ENCODE data around the gene ZBTB24. TPM values are rescaled to one million over a fixed set of nuclear protein-coding genes. Genes with fewer than 3 reads are reported as not detected.

The ZBTB24 gene
- total RNA-seq, 6 experiments from 2014 or later = 5.7 to 6.3 (median 6.1) TPM

GRCh38 chr6:109488001-109488400 lies 5.0 kb upstream of the ZBTB24 start:
- Mint-ChIP-seq H3K9me3 (no peaks in the 10 kb centered on the region), H3K4me3 (no peak overlapping the region), H3K27ac (no peak overlapping the region), H3K4me1 (ENCODE audit: low read depth) (peaks cover 6% of the 10 kb centered on the region), H3K36me3 (ENCODE audit: low read depth) (no peaks in the 10 kb centered on the region), H3K27me3 (ENCODE audit: insufficient read depth) (peaks cover 19% of the 10 kb centered on the region)
- no peak for TF ChIP-seq CTCF (IDR thresholded peaks at IDR 0.05)
- no peak for DNase-seq

GRCh38 chr6:109486068-109486467 lies 3.0 kb upstream of the ZBTB24 start:
- Mint-ChIP-seq H3K4me3 (no peak overlapping the region), H3K27ac (no peak overlapping the region), H3K27me3 (ENCODE audit: insufficient read depth) (peaks cover 14% of the 10 kb centered on the region), H3K36me3 (ENCODE audit: low read depth) (peaks cover 16% of the 10 kb centered on the region), H3K9me3 (no peaks in the 10 kb centered on the region), H3K4me1 (ENCODE audit: low read depth) (peaks cover 23% of the 10 kb centered on the region)
- TF ChIP-seq CTCF (IDR thresholded peaks at IDR 0.05) = no peak
- DNase-seq = no peak

- no peak overlapping the region for H3K4me3 Mint-ChIP-seq
Observed at GRCh38 chr6:109485266-109485935, 2.4 kb upstream of the ZBTB24 start.

DNA sequence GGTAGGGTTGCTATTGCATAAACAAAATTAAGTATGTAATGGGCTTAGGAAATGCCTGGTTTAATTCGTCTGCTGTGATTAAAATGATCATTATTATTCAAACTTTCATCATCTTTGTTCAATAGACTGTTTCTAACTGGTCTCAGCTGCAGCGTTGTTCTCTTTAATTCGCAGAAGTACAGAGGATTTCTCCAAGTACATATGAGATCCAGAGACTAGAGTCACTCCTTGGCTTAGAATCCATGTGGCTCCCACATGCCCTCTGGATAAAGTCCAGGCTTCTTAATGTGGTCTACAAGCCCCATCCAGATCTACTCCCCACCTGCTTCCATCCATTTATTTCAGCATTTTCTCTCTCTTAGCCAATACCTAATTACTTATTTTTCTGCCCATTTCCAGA lies 1.1 kb upstream of the ZBTB24 start:
- TF ChIP-seq CTCF (IDR thresholded peaks at IDR 0.05) = no peak

More at GRCh38 chr6:109485266-109485935, 2.4 kb upstream of the ZBTB24 start:
- H3K27ac Mint-ChIP-seq = no peak overlapping the region
- H3K4me1 Mint-ChIP-seq (ENCODE audit: low read depth) = peaks cover 29% of the 10 kb centered on the region
- H3K9me3 Mint-ChIP-seq = no peaks in the 10 kb centered on the region
- H3K27me3 Mint-ChIP-seq (ENCODE audit: insufficient read depth) = peaks cover 14% of the 10 kb centered on the region
- DNase-seq = no peak
- peaks cover 22% of the 10 kb centered on the region for H3K36me3 Mint-ChIP-seq (ENCODE audit: low read depth)
- TF ChIP-seq CTCF (IDR thresholded peaks at IDR 0.05) = no peak

DNA sequence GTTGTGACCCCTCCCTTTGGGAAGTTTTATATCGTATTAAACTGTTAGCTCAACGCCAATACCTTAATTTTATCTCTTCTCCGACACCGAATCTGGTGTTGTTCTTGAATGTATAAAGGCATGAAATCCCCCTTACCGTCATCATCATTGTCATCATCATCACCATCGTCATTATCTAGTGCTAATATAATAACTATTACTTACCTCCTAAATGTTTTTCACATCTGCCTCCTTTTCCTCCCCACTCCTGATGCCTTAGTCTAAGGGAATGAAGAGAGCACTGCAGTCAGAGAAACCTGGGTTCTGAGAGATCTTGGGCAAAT lies 677 bp upstream of the ZBTB24 start:
- no peak for DNase-seq
- Mint-ChIP-seq H3K27me3 (ENCODE audit: insufficient read depth) (peaks cover 12% of the 10 kb centered on the region), H3K27ac (no peak overlapping the region; the same call in 1 of the 2 replicates)

More for the DNA sequence above, 1.1 kb upstream of the ZBTB24 start:
- no peak for DNase-seq
- H3K4me3 Mint-ChIP-seq = peak overlapping the region; percentile 82
- H3K27me3 Mint-ChIP-seq (ENCODE audit: insufficient read depth) = peaks cover 14% of the 10 kb centered on the region
- no peak overlapping the region for H3K27ac Mint-ChIP-seq
- peaks cover 33% of the 10 kb centered on the region for H3K36me3 Mint-ChIP-seq (ENCODE audit: low read depth)
- H3K9me3 Mint-ChIP-seq = no peaks in the 10 kb centered on the region
- peaks cover 40% of the 10 kb centered on the region for H3K4me1 Mint-ChIP-seq (ENCODE audit: low read depth)

More for the DNA sequence above, 677 bp upstream of the ZBTB24 start:
- H3K9me3 Mint-ChIP-seq = no peaks in the 10 kb centered on the region
- H3K4me3 Mint-ChIP-seq = peak overlapping the region; percentile 82
- no peak for TF ChIP-seq CTCF (IDR thresholded peaks at IDR 0.05)
- peaks cover 37% of the 10 kb centered on the region for H3K36me3 Mint-ChIP-seq (ENCODE audit: low read depth)
- peaks cover 44% of the 10 kb centered on the region for H3K4me1 Mint-ChIP-seq (ENCODE audit: low read depth)
